C4-2B (cell line): ENCODE measurements around the gene LYST.

Experiments used
- H3K27ac ChIP-seq: fragments of 450-650 bp; 2 replicates; pipeline ENCODE4 v1.5.1; 2017
- CTCF ChIP-seq: fragments of 450-650 bp; conservative IDR thresholded peaks from 2 replicates; pipeline ENCODE4 v1.5.1; 2017; ENCODE audit warnings: mild to moderate bottlenecking
- ZFX ChIP-seq: fragments of 450-650 bp; IDR thresholded peaks from 2 replicates; pipeline ENCODE4 v1.6.1; 2017

LYST gene

GRCh38 chr1:235748747-235749146, 118.0 kb downstream of the LYST start:
- no peak for TF ChIP-seq ZFX
- no peak for TF ChIP-seq CTCF
- H3K27ac ChIP-seq = no peak overlapping the region

GRCh38 chr1:235746245-235746644, 120.5 kb downstream of the LYST start:
- no peak for TF ChIP-seq CTCF
- TF ChIP-seq ZFX = no peak
- no peak overlapping the region for H3K27ac ChIP-seq

DNA sequence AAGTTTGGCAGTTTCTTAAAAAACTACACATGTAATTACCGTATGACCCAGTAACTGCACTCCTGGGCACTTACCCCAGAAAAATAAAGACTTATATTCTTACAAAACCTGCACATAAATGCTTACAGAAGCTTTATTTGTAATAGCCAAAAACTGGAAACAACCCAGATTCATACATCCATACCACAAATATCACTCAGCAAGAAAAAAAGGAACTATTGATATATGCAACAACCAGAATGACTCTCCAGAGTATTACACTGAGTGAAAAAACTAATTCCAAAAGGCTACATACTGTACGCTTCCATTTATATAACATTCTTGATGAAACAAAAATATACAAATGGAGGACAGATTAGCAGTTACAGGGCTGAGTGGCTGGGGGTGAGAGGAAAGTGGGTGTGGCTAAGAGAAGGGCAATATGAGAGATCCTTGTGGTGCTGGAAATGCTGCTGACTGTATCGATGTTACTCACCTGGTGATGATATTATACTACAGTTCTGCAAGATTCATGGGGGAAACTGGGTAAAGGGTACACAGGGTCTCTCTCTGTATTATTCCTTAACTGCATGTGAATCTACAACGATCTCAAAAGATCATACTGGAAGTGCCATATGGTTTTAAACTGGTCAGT, 121.1 kb downstream of the LYST start:
- no peak for TF ChIP-seq ZFX
- H3K27ac ChIP-seq = no peak overlapping the region

GRCh38 chr1:235742914-235743599, 123.6 kb downstream of the LYST start:
- TF ChIP-seq ZFX (no peak), CTCF (no peak)
- no peak overlapping the region for H3K27ac ChIP-seq

- TF ChIP-seq ZFX (no peak), CTCF (no peak)
- no peak overlapping the region for H3K27ac ChIP-seq
Observed at GRCh38 chr1:235741294-235741693, 125.4 kb downstream of the LYST start.

DNA sequence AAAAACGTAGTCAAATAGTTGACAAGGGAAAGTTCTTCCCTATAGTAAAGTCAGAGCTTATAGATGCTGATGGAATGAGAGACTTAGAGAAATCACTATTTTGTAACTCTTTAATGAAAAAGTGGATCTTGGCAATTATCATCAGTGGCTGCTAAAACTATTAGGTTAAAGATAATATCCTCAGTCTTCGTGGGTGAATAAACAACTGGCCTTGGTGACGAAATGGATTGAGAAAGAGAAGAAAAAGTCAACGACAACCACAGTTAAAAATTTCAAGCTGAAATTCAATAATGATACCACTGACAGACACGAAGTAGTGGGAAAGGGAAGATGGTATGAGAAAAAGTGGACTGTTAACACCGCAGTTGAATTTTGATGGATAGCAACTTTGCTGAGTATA, 127.1 kb downstream of the LYST start:
- TF ChIP-seq CTCF (no peak), ZFX (no peak)
- no peak overlapping the region for H3K27ac ChIP-seq

DNA sequence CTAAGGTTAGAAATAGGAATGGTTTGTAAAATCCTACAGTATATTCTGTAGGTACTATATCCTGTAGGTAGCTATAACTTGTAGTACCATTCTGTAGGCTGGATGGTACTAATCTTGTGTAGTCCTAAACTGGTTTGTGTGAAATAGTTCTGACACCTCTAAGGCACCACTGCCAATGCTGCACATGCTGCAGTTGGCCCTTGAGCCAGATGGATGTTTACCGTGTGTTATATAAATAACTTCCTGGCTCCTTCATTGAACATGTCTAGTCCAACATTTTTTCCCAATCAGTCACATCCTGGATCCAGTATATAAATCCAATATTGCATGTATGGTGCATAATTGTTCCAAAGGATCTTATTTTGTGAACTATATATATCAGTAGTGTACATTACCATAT, 127.6 kb downstream of the LYST start:
- TF ChIP-seq CTCF = no peak
- TF ChIP-seq ZFX = no peak
- no peak overlapping the region for H3K27ac ChIP-seq

GRCh38 chr1:235737751-235738150, 129.0 kb downstream of the LYST start:
- TF ChIP-seq CTCF (no peak), ZFX (no peak)
- no peak overlapping the region for H3K27ac ChIP-seq
